Bronchus fibroblast of lung (primary cell): ENCODE results near the gene WIZ. TPM values are rescaled to one million over a fixed set of nuclear protein-coding genes. Genes with fewer than 3 reads are reported as not detected.

Source experiments
- total RNA-seq: library from RNA; depleted of rRNA; stranded (reverse); fragments of >200 nt; gene quantifications from 2 replicates; pipeline ENCODE4 v1.2.3, GENCODE V29; 2015

WIZ gene
- 28.2 and 29.1 TPM in 2 replicates for total RNA-seq

GRCh38 chr19:15449620-15450527 is at the start of gene WIZ:
Gene WIZ (minus strand): TSS chr19:15449956. CDS start chr19:15448307, 1,649 bp downstream.

GRCh38 chr19:15479391-15480345 is 29.9 kb upstream of the WIZ start, which contains the start of gene PGLYRP2:
Gene PGLYRP2 (minus strand): TSS chr19:15479501. CDS start chr19:15479371, 130 bp downstream.

GRCh38 chr19:15464394-15465385 is 14.9 kb upstream of the WIZ start, which contains the start of gene RASAL3:
Gene RASAL3 (minus strand): TSS chr19:15464544. CDS start chr19:15464358, 186 bp downstream.

GRCh38 chr19:15418579-15419412 is 31.0 kb downstream of the WIZ start, which contains the start of gene AKAP8L:
Gene AKAP8L (minus strand): TSS chr19:15418988. CDS start chr19:15418923, 65 bp downstream.

GRCh38 chr19:15379083-15379998 is 70.4 kb downstream of the WIZ start, which contains the start of gene AKAP8:
Gene AKAP8 (minus strand): TSS chr19:15379787. CDS start chr19:15379731, 56 bp downstream.

Other genes starting within 250 kb of the WIZ start
- gene NOTCH3, start 249.0 kb downstream of the WIZ start, total RNA-seq = 3.0 and 3.1 TPM in 2 replicates
- 0.30 and 0.50 TPM in 2 replicates for gene EPHX3, start 217.5 kb downstream of the WIZ start, total RNA-seq
- gene BRD4, start 117.4 kb downstream of the WIZ start, total RNA-seq = 13.8 and 14.0 TPM in 2 replicates
- gene AKAP8, start 70.2 kb downstream of the WIZ start, total RNA-seq = 9.2 and 9.7 TPM in 2 replicates
- 37.9 and 47.9 TPM in 2 replicates for gene AKAP8L, start 31.0 kb downstream of the WIZ start, total RNA-seq
- gene RASAL3, start 14.6 kb upstream of the WIZ start, total RNA-seq = not detected in 2 replicates
- gene PGLYRP2, start 29.5 kb upstream of the WIZ start, total RNA-seq = not detected in 2 replicates
- gene CYP4F22, start 58.6 kb upstream of the WIZ start, total RNA-seq = not detected in 2 replicates
- gene CYP4F8, start 165.3 kb upstream of the WIZ start, total RNA-seq = not detected in 2 replicates
- not detected in 2 replicates for gene CYP4F3, start 190.9 kb upstream of the WIZ start, total RNA-seq
- not detected in 2 replicates for gene CYP4F12, start 223.1 kb upstream of the WIZ start, total RNA-seq